Measurements from ENCODE around the gene GNG2.

DNA sequence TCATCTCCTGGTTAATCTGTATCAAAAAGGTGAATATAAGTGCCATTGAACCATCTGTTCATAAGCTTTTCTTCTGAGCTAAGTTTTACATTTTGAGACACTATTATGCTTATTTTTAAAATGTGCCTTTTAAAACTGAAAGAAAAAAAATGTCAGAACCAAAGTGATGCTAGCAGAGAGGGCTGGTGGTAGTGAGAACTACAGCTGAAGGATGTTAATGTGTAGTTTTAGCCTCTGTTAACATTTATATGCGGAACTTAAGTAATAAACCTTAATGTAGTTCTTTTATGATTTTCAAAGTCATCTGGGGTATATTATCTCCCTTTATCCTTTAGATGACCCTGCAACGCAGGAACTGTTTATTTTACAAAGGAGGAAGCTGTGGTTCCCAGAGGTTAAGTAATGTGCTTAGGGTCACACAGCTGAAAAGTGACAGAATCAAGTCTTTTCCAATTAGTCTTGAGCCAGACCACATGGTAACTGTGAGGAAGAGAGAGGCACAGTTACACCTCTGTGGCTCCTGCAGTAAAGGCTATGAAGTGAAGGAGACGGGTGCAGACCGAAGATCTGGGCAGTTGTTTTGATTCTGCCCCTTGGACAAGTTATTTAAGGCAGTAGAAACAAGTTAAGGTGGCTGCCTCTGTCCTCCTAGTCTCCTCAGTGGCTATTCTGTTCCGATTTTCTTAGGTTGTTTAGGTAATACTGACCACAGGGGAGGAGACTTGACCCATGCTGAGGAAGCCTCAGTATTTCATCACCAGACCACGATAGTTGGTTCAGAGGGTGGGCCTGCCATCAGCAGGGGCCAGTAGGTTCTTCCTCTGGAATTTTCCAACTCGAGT lies 23.9 kb downstream of the GNG2 start:
- TF ChIP-seq GATA2 (IDR thresholded peaks at IDR 0.05; ENCODE audit: low read depth, low read length) (no peak), GATA3 (IDR thresholded peaks at IDR 0.05; ENCODE audit: low read depth, low read length) (no peak)
